Measurements from ENCODE around the gene FOXJ3. TPM values are rescaled to one million over a fixed set of nuclear protein-coding genes. Genes with fewer than 3 reads are reported as not detected.

The FOXJ3 gene
- total and polyA plus RNA-seq, 2 experiments from 2014 or later: 16.3 to 23.6 TPM

DNA sequence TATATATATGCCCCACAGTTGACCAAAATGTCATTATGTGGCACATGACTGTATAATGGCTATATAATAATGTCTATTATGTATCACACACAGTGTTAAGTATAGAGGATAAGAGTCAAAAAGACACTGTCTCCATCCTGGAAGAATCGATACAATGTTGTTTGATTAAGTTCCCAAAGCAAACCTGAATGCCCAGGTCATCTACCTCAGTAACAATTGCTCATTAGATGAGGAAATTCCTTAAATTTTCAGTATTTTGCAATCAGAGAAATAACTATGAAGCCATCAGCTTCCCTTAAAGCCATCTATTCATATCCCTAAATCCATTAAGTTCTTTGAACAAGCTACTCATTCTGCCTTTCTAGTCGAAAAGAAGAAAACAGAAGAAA, 10.0 kb downstream of the FOXJ3 start:
- peaks cover 26% of the 10 kb centered on the region for H3F3A ChIP-seq (ENCODE audit: insufficient read depth)
- in situ Hi-C loops (cut with MboI): no loop called here
- no peak overlapping the region for H3K4me3 ChIP-seq
- H3K4me1 ChIP-seq (ENCODE audit: insufficient read depth): peaks cover 33% of the 10 kb centered on the region
- H3K4me2 ChIP-seq (ENCODE audit: unreplicated experiment): no peak overlapping the region
- H3K9ac ChIP-seq: no peak overlapping the region
- no peaks in the 10 kb centered on the region for H3K9me3 ChIP-seq (ENCODE audit: low read depth)
- no peaks in the 10 kb centered on the region for H3K27me3 ChIP-seq (replicated peaks; ENCODE audit: insufficient read depth)
- no peak overlapping the region for H2AFZ ChIP-seq
- WGBS, 2 experiments (ENCODE audit: low coverage in 1 of 2, low lambda C conversion rate in 2 of 2, missing lambda C conversion rate in 2 of 2): 35 to 38% methylated on average over 2 of the region's 2 CpGs
- H3K27ac ChIP-seq: no peak overlapping the region
- DNase-seq: no peak
- TF ChIP-seq EZH2 (IDR thresholded peaks at IDR 0.05; ENCODE audit: insufficient read depth, poor library complexity, severe bottlenecking): no peak
- no peaks in the 10 kb centered on the region for H3K9me2 ChIP-seq (ENCODE audit: insufficient read depth)
- H3K79me2 ChIP-seq (ENCODE audit: insufficient read depth): peaks cover 99% of the 10 kb centered on the region
- peaks cover 19% of the 10 kb centered on the region; the same call in 1 of the 2 replicates for H4K20me1 ChIP-seq (ENCODE audit: insufficient read depth)
- H3K36me3 ChIP-seq (ENCODE audit: low read depth): no peaks in the 10 kb centered on the region

DNA sequence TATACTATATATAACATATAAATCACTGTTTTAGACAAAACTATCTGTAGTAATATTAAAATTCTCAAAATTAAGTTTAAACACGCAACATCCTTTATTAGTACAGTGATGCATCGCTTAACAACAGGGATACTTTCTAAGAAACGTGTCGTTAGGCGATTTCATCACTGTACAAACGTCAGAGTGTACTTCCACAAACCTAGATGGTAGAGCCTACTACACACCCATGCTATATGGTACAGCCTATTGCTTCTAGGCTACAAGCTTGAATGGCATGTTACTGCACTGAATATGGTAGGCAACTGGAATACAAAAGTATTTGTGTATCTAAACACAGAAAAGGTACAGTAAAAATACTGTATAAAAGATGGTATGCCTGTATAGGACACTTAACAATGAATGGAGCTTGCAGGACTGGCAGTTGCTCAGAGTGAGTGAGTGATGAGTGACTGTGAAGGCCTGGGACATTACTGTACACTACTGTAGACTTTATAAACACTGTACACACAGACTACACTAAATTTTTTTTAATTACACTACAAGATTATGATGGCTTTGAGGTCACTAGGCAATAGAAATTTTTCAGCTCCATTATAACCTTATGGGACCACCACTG, 10.5 kb downstream of the FOXJ3 start:
- H3K27me3 ChIP-seq (replicated peaks; ENCODE audit: insufficient read depth): no peaks in the 10 kb centered on the region
- peaks cover 36% of the 10 kb centered on the region for H3K4me1 ChIP-seq (ENCODE audit: insufficient read depth)
- H3K9me3 ChIP-seq (ENCODE audit: low read depth): no peaks in the 10 kb centered on the region
- H3K36me3 ChIP-seq (ENCODE audit: low read depth): no peaks in the 10 kb centered on the region
- peaks cover 18% of the 10 kb centered on the region; the same call in 1 of the 2 replicates for H4K20me1 ChIP-seq (ENCODE audit: insufficient read depth)
- no peaks in the 10 kb centered on the region for H3K9me2 ChIP-seq (ENCODE audit: insufficient read depth)
- 94 to 96% methylated on average over 6 of the region's 6 CpGs for WGBS, 2 experiments (ENCODE audit: low coverage in 1 of 2, low lambda C conversion rate in 2 of 2, missing lambda C conversion rate in 2 of 2)
- TF ChIP-seq EZH2phosphoT487 (IDR thresholded peaks at IDR 0.05; ENCODE audit: insufficient read depth, low read depth) (no peak), EZH2 (IDR thresholded peaks at IDR 0.05; ENCODE audit: insufficient read depth, poor library complexity, severe bottlenecking) (no peak)
- in situ Hi-C loops (cut with MboI): no loop called here
- no peak overlapping the region for H2AFZ ChIP-seq
- no peak overlapping the region for H3K4me2 ChIP-seq (ENCODE audit: unreplicated experiment)
- H3K79me2 ChIP-seq (ENCODE audit: insufficient read depth): peaks cover 97% of the 10 kb centered on the region
- no peak overlapping the region for H3K9ac ChIP-seq
- no peak overlapping the region for H3K4me3 ChIP-seq
- H3K27ac ChIP-seq: no peak overlapping the region
- H3F3A ChIP-seq (ENCODE audit: insufficient read depth): peaks cover 32% of the 10 kb centered on the region
- no peak for DNase-seq

DNA sequence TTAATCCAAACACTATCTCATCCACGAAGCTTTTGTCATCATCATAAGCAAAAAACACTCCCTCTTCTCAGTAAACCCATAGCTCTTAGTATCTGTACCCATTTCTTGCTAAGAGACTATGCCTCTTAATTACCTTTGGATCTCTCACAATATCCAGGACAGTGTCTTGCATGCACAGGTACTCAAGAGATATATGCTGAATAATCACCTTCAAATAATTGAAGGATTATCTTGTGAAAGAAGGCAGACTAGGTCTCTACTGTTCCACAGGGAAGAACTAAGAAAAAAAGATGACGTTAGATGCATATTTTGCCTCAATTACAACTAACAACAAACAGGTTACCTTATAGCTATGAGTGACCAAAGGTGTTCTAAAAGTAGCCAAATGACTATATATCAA, 11.5 kb downstream of the FOXJ3 start:
- Histone ChIP-seq H3K27me3 (replicated peaks; ENCODE audit: insufficient read depth) (no peaks in the 10 kb centered on the region), H3K4me2 (ENCODE audit: unreplicated experiment) (no peak overlapping the region), H3K9ac (no peak overlapping the region), H4K20me1 (ENCODE audit: insufficient read depth) (peaks cover 9% of the 10 kb centered on the region; the same call in 1 of the 2 replicates), H3K27ac (no peak overlapping the region), H3K79me2 (ENCODE audit: insufficient read depth) (peaks cover 96% of the 10 kb centered on the region), H3K4me1 (ENCODE audit: insufficient read depth) (peaks cover 46% of the 10 kb centered on the region), H3F3A (ENCODE audit: insufficient read depth) (peaks cover 41% of the 10 kb centered on the region), H3K9me3 (ENCODE audit: low read depth) (no peaks in the 10 kb centered on the region), H3K9me2 (ENCODE audit: insufficient read depth) (no peaks in the 10 kb centered on the region), H3K4me3 (no peak overlapping the region), H3K36me3 (ENCODE audit: low read depth) (no peaks in the 10 kb centered on the region), H2AFZ (no peak overlapping the region)
- TF ChIP-seq EZH2 (IDR thresholded peaks at IDR 0.05; ENCODE audit: insufficient read depth, poor library complexity, severe bottlenecking): no peak
- TF ChIP-seq EZH2phosphoT487 (IDR thresholded peaks at IDR 0.05; ENCODE audit: insufficient read depth, low read depth): no peak
- in situ Hi-C loops (cut with MboI): no loop called here
- no peak for DNase-seq
- 96 to 98% methylated on average over 2 of the region's 2 CpGs for WGBS, 2 experiments (ENCODE audit: low coverage in 1 of 2, low lambda C conversion rate in 2 of 2, missing lambda C conversion rate in 2 of 2)

DNA sequence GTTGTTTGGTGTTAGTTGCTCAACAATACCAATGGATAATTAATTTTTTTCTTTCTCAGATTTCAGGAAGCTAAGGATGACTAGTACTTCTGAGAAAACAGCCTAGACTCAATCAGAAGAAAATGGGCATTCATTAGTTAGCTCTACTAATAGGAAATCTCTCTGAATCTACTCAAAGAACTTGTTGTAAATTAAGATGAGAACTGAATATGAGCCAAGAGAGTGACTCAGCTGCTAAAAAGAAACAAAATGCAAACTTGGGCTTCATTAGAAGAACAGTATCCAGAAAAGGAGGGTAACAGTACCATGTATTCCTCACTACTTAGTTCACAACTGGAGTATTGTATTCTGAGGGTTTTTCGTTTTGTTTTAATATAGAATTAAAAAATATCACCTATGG, 12.5 kb downstream of the FOXJ3 start:
- Histone ChIP-seq H3K4me2 (ENCODE audit: unreplicated experiment) (peak overlapping the region; percentile 58), H3K27ac (peak overlapping the region; percentile 8; the same call in 1 of the 2 replicates), H3K36me3 (ENCODE audit: low read depth) (no peaks in the 10 kb centered on the region), H3K27me3 (replicated peaks; ENCODE audit: insufficient read depth) (no peaks in the 10 kb centered on the region), H3K4me3 (no peak overlapping the region), H3K9ac (no peak overlapping the region), H3F3A (ENCODE audit: insufficient read depth) (peaks cover 45% of the 10 kb centered on the region), H2AFZ (no peak overlapping the region), H4K20me1 (ENCODE audit: insufficient read depth) (peaks cover 9% of the 10 kb centered on the region; the same call in 1 of the 2 replicates), H3K9me3 (ENCODE audit: low read depth) (no peaks in the 10 kb centered on the region), H3K4me1 (ENCODE audit: insufficient read depth) (peaks cover 50% of the 10 kb centered on the region), H3K79me2 (ENCODE audit: insufficient read depth) (peaks cover 96% of the 10 kb centered on the region), H3K9me2 (ENCODE audit: insufficient read depth) (no peaks in the 10 kb centered on the region)
- in situ Hi-C loops (cut with MboI): no loop called here
- TF ChIP-seq EZH2phosphoT487 (IDR thresholded peaks at IDR 0.05; ENCODE audit: insufficient read depth, low read depth): no peak
- TF ChIP-seq EZH2 (IDR thresholded peaks at IDR 0.05; ENCODE audit: insufficient read depth, poor library complexity, severe bottlenecking): no peak
- peak; percentile 55 for DNase-seq
- WGBS, 2 experiments (ENCODE audit: low coverage in 1 of 2, low lambda C conversion rate in 2 of 2, missing lambda C conversion rate in 2 of 2): 0% methylated on average over 1 of the region's 1 CpG

All from GM23248 (cell line).